Measurements from ENCODE around the gene CDC42BPB.

Gene CDC42BPB

DNA sequence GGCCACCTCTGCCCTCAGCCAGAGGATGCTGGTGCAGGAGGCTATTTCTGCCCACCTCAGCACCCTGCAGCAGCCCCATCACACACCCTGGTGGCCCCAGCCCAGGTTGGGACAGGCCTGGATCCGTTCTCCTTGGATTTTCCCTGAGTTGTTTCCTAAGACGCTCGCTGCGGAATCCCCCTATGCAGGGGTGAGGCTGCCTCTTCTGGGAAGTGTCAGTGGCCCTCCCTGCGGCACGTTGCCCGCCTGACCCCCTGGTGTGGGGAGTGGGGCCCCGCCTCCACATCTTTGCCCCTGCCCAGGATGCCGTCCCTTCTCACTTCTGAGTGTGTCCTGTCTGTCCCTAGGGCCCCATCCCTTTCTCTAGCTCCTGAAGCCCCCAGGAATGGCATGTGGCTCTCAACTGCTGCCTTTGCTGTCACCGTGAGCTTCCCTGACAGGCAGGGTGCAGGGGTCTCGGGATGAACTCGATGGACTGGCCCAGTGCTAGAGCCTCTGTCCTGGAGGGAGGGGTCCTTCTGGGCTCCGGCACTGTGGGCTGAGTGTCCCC, 36.6 kb upstream of the CDC42BPB start:
- no peak for DNase-seq

DNA sequence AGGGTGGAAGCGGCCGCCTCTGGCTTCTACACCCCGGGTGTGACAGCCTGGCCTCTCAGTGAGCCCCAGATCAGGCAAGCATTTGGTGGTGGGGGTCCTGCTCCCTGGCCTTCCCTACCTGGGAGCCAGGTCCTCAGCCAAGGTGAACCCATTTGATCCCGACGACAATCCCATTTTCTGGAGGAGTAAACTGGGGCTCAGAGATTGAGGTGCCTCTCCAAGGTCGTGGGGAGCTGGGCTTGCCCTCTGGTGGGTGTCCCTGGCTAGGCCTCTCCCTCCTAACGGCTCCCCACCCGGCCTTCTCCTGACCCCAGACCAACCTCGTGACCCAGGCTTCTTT, 34.5 kb upstream of the CDC42BPB start:
- DNase-seq = no peak

GRCh38 chr14:103091041-103091882, 33.9 kb upstream of the CDC42BPB start:
- peak; percentile 69 for DNase-seq

- no peak for DNase-seq
These were observed 33.2 kb upstream of the CDC42BPB start for GRCh38 chr14:103090481-103091020.

DNA sequence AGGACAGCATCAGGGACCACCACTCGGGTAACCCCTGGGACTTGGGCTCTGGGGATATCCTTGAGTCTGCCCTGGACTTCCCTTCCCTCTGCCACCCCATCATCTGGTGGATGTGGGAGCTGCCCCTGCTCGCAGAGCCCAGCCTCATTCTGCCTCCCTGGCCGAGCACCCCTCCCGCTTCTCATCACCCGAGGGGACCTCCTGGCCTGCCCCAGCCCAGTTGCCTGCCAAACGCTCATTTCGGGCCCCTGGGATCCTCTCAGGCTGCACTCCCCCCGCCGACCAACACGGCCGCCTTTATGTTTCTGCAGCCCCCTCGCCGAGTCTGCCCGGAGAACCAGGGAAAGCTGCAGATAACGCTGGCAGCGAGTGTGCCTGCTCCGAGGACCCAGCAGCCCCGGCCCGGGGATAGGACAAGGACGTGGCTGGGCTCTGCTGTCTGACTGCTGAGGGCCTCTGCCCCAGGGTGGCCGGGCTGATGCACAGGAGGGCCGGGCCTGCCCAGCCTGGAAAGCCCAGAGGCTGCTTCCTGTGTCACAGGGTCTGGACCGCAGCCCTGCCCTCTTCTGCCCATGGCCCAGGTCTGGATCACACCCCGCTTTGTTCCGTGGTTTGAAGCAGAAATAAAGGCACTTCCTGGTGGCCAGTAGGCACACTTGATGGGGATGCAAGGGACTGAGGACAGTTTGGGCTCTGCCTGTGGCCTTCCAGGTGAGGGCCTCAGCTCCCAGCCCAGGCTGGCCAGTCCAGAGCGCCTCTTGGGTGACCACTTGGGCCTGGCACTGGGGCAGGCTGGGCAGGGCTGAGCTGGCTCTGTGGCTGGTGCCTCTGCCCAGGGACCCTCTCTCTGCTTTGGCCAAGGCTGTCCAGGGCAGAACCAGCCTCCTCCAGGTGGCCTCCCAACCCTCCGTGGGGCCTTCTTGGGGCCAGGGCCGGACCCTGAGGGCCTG, 32.3 kb upstream of the CDC42BPB start:
- no peak for DNase-seq

DNA sequence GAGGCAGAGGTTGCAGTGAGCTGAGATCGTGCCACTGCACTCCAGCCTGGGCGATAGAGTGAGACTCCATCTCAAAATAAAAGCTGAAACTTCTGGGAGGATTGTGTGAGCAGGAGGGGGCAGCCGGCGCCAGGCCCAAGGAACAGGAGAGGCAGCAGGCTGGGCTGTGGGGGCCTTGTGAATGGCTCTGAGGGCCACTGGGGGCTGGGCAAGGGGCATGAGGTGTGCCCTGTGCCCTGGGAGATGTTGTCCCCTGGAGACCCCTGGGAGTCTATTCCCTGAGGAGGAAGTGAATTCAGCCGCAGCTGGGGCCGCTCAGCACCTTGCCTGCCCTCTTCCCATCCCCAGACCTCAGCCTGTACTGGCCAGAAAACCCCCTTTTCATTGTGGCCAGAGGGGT, 31.6 kb upstream of the CDC42BPB start:
- DNase-seq = no peak

DNA sequence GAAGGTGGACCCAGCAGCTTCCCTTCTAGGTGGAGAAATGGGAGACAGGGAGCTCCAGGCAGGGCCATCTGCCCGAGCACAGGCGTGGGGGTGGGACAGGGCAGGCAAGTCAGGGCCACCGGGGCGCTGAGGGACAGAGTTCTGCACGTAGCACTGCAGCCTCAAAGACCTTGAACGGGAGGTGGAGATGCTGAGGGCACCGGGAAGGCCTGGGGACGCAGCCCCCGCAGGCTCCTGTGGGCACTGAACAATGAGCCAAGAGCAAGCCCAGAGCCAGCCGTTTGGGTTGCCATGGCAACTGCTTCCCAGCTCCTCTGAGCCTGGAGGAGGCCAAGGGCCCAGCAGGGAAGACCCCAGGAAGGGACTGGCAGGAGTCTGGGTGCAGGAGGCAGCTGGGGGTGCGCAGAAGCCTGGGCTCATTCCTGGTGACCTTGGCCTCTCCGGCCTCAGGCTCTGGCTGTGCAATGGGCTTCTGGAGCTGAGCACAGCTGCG, 30.0 kb upstream of the CDC42BPB start:
- no peak for DNase-seq

DNA sequence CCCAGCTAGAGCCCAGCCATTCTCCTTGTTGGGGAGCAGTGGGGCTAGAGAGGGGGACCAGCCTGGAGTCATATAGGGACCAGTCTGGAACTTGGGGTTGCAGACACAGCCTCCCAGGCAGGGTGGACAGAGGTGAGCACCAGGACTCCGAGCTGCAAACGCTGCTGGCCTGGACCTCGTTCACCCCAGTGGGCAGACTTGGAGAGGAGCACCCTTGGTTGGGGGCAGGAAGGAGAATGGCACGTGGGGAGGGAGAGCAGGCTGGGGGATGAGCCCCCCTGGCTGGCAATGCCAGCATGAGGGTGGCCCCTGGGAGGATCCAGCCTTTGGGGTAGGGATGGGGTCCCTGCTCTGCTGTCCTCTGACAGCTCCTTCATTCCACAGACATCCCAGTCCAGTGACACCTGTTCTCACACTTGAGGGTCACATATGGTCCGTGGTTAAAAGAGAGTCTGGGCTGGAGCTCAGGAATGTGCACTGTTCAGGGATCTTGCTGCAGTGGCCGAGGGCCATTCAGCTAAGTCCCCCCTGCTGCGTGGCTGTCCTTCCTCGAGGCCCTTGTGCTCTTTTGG, 29.5 kb upstream of the CDC42BPB start:
- no peak for DNase-seq

DNA sequence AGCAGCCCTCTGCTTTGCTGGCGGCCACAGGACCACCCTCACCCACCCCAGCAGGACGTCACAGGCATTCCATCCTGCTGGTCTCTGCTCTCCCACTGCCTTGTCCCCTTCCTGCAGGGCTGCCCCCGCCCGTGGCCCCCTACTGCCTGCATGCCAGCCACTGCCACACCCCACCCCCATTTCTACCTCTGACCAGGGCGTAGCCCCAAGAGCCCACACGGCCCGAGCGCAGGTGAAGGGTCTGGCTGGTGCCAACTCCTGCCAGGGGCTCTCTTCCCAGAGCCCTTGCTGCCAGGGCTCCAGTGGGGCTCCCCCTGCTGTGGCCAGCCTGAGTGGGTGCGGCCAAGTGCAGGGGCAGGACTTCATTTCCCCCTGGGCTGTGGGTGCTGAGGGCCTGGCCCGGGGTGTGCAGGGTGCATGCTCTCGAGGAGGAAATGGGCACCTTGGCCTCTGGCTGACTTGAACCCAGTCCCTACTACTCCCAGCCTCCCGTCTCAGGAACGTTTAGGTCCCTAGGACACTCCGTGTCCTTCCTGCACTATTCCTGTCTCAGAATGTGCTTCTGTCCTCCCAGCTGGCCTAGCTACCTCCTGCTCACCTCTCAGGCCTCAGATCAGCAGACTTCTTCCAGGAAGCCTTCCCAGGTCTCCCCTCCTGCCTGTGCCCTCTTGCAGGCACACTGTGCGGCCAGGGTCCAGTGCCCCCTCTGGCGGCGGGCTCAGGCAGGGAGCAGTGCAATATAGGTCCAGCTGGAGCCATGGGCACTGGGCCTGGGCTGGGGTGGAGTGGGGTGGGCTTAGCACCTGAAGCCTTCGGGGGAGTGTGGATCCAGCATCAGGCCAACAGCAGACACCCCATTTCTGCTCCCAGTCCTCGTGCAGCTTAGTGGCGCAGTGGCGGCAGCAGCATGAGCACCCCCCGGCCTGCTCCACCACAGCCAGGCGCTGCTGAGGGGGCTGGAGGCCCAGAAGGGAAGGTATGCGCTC, 28.1 kb upstream of the CDC42BPB start:
- no peak for DNase-seq

DNA sequence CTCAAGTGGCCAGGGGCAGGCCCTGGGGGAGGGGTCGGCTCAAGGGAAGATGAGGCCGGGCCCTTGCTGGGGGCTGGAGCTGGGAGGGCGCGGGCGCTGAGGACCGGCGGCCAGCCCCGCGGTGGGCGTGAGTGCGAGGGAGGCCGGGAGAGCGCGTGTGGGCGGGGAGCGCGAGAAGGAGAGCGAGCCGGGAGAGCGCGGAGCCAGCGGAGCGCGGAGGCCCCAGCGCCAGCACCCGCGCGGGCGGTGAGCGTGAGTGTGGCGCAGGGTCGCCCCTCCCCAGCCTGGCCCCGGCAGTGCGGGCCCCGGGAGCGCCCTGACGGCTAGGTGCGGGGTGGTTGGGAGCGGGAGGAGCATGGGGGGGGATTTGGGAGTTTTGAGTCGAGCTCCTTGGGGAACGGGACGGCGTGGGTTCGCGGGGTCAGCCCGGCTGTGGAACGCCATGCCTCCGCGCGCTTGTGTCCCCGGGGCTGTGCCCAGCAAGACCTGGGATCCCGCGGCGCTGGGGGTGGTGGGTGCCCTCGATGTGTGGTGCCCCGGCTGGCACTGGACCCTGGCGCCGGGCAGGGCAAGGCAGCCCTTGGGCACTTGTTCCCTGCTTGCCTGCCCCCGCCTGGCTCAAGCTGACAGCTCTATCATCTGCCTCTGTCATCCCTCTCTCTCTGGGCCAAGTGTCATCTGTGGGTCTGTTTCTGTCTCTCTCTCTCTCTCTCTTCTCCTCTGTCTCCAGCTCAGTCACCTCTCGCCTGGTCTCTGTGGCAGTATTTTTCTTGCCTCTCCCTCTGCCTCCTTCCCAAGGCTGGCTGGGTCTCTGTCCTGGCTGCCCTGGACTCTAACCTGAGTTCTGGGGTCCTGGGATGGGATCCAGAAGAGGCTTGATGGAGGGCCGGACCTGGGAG, 26.9 kb upstream of the CDC42BPB start, which contains the start of gene LBHD2:
Gene LBHD2 (plus strand): TSS at position 190 of the 899 bp plus-strand sequence. CDS start 1,803 bp downstream, outside the sequence.
- no peak for DNase-seq

DNA sequence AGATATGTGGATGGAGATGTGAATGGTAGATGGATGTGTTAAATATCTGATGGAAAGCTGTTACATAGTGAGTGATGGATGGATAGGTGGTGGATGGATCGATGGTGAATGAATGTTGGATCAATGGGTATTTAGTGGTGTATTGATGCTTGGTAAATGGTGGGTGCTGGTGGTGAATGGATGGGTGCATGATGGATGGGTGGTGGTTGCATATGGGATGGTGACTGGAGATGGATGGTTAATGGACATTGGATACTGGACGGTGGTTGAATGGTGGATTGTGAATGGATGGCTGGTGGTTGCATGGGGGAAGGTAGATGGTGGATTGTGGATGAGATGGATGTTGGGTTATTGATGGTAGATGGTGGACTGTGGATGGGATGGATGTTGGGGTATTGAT, 24.6 kb upstream of the CDC42BPB start:
- DNase-seq = no peak

DNA sequence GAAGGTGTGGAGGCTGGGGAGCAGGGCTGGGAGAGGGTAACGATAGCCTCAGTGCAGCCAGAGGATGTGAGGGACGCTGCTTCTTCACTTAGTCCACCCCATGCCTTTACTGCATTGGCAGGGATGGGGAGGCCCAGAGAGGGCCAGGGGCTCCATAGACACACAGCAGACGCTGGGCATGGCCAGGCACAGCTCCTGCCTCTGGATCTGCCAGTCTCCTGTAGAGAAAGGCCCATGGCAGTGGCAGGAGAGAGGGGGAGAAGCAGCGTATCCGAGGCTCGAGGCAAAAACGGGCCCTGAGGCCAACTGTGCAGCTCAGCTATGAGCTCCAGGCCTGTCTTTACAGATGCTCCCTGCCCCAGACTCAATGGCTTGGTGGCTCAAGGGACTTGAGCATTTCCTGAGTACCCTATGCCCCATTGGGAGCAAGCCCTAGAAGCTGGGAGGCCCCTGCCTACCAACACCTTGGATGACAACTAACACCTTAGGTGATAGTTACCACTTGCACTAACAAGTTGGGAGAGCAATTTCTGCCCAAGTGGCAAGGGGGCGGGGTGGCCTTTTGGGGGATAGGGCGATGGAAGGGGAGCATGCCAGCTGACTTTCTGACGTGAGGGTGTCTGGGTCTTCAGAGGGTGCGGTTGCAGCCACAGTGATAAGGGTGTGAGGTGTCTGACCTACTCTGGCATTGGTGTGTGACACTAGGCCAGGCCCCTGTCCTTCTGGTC, 21.7 kb upstream of the CDC42BPB start:
- DNase-seq = no peak

- DNase-seq = peak; percentile 58
These were observed 21.0 kb upstream of the CDC42BPB start for GRCh38 chr14:103078420-103078749.

DNA sequence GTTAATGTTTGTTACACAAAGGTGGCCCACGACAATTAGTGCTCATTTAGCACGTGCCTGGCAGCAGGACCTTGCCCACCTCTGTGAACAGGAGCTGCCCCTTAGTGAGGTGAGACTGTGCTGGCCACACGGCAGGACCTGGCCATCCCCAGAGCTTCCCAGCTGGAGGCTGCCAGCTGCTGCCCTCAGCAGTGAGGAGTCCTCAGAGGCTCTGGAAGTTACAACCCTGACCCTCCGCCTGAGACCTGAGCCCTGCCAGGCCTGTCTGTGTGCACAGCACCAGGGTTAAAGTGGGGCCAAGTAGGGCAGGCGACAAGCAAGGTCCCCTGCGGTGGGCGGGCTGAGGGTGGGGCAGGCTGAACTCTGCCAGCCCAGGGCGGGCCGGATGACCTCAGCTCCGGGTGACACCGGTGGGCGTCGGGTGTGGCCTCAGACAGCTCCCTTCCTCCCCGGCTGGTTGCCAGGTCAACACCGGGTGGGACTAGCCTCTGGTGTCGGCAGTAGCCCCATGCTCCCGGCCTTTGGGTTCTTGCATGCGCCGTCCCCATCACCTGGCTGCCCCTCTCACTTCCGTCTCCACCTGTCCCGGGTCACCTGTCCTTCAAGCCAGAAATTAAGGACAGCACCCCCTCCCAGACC, 17.5 kb upstream of the CDC42BPB start:
- DNase-seq = no peak

DNA sequence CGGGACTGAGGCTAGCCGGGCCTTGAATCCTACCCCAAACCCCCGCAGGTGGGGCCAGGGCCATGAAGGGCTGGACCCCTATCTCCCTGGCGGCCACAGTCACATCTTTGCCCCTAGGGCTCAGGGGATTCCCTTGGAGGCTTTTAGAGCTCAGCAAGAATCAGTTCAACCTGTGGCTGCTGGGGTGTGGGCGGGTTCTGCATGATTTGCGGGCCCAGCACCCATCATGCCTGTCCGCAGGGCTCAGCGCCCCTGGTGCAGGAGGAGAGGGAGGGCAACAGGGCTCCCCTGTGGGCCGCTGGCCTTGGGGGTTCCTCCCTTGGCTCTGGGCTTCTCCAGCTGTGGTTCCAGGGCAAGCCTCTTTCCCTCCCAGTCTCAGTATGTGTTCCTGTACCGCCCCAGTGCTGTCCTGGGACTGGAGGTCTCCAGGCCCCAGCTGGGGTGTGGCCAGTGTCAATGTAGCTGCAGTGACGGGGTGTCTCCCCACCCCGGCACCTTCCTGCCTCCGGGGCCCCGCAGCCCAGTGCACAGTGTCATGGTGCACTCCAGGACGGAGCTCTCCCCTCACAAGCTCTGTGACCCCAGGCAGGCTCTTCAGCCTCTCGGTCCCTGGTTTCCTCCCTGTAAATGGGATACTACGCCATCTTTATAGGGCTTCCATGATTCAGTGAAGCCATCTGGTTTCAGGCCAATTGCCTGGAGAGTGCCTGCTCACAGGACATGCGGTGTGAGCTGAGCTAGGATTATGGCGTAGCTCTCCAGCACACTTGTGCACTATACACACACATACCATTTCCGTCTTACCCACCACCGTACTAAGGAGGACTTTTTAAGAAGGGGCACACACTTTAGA, 16.8 kb upstream of the CDC42BPB start:
- DNase-seq = no peak

DNA sequence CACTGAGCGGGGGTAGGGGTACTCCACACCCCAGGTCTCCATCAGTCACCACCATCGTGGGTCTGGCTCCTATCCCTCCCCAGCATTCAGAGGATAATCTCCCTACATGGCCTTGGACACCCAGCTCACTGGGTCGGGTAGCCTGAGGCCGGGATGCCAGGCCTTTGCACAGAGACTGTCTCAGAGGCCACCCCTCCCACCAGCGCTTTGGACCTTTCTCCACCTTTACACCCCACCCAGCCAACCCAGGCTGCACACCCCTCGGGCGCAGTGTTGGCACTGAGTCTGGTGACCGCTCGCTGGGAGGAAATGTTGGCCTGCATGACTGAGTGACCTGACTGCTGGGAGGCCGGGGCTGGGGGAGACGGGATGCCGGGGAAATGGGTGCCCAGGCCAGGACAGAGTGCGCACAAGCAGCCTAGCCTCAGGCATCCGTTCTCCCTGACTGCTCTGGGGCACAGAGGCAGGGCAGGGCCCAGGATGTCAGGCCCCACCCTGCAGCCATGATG, 16.1 kb upstream of the CDC42BPB start:
- DNase-seq = no peak

DNA sequence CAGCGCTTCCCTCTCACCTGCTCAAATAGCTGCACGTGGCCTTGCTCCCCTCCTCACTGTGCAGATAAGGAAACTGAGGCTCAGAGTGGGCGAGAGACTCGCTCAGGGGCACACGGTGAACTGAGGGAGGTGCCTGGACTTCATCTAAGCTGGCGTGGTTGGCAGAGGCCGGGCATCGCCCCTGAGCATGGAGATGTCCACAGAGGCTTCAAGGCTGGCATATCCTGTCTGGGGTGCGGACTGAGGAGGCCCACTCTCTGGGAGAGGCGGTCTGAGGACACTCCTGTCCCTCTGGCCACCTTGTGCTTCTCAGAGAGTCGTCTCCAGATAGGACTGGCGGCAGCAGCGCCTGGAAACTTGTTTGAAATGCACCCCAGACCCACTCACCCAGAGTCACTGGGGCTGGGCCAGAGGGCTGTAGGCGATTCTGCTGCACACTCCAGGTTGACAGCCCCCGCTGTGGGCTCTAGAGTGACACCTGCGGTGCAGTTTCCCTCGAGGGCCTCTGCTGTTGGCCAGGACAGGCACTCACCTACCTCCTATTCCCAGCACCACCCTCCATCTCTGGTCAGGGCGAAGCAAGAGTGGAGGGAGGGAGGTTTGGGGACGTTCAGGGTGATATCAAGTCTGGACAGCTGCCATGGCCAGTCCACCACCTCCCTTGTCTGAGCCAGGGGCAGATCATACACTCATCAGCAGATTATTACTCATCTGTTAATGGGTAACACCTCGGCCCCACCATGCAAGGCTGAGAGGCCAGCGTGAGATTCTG, 15.4 kb upstream of the CDC42BPB start:
- no peak for DNase-seq
